IPS DF 6.9 (cell line): ENCODE measurements around the gene SIVA1.
A peak's percentile ranks its signal among the peaks of the same experiment; 100 is the strongest.

Experiments
- DNase-seq: peaks from one replicate; pipeline ENCODE4 v3.0.0-alpha.2; 2013; ENCODE audit warnings: low read depth, low spot score
- H3K27ac ChIP-seq: one replicate; pipeline ENCODE4 v1.5.1; 2013; ENCODE audit warnings: low read length, control low read depth
- H3K27me3 ChIP-seq: 2 replicates; pipeline ENCODE4 v1.6.1; 2013; ENCODE audit warnings: mild to moderate bottlenecking, low read length; ENCODE audit not compliant: control insufficient read depth, insufficient read depth
- H3K36me3 ChIP-seq: 2 replicates; pipeline ENCODE4 v1.6.1; 2013; ENCODE audit warnings: low read length; ENCODE audit not compliant: control insufficient read depth, insufficient read depth
- H3K4me1 ChIP-seq: 2 replicates; pipeline ENCODE4 v1.6.1; 2013; ENCODE audit warnings: low read length; ENCODE audit not compliant: control insufficient read depth, insufficient read depth
- H3K4me3 ChIP-seq: 2 replicates; pipeline ENCODE4 v1.5.1; 2013; ENCODE audit warnings: mild to moderate bottlenecking, low read length
- H3K9me3 ChIP-seq: 2 replicates; pipeline ENCODE4 v1.6.1; 2013; ENCODE audit warnings: low read length, inconsistent platforms; ENCODE audit not compliant: control insufficient read depth, insufficient read depth
- WGBS: extraction: QIAGEN DNeasy Blood & Tissue Kit; methylation state at CpG from one replicate; pipeline ENCODE4 v1.1.7; 2013; ENCODE audit warnings: mixed read lengths, missing lambda C conversion rate; ENCODE audit not compliant: insufficient read length, insufficient coverage; 5-methylcytosine and 5-hydroxymethylcytosine counted together

SIVA1 gene

DNA sequence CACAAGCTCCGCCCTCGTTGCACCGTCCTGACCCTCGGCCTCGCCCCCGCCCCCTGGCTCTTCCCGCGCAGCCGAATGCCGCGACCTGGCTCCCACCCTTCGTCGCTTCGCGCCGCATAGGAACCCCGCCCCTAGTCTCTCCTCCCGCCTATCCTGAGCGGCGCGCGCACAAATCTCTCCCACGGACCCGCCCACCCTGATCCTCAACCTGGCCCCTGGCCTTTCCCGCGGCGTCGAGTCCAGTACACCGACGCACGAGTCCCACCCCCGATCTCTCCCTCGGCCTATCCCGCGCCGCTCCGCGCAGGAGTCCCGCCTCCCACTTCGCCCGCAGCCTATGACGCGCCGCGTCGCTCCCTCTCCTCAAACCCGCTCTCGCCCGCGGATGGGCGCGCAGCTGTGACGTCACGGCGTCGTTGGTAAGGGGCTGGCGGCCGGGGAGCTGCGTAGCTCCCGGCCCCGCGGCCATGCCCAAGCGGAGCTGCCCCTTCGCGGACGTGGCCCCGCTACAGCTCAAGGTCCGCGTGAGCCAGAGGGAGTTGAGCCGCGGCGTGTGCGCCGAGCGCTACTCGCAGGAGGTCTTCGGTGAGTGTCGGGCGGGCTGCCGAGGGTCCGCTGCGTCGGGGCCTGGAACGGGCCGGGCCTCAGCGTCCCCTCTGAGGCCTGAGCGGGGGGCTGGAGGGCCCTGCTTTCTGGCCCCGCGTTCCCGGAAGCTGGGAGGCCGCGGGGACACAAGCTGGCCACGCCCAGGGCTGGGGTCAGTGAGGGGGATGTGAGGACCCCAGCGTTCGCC lies at the start of gene SIVA1:
Gene SIVA1 (plus strand): TSS at position 413 of the 793 bp plus-strand sequence. CDS start 55 bp downstream, at position 468.
- Histone ChIP-seq H3K36me3 (peaks cover 28% of the 10 kb centered on the region), H3K27me3 (no peaks in the 10 kb centered on the region), H3K27ac (no peak within 1 kb of the TSS), H3K9me3 (no peaks in the 10 kb centered on the region), H3K4me1 (peaks cover 5% of the 10 kb centered on the region; the same call in 1 of the 2 replicates), H3K4me3 (peak within 1 kb of the TSS; percentile 99)
- WGBS = no CpG with 5 or more reads among the region's 95 CpGs
- peak; percentile 98 for DNase-seq

DNA sequence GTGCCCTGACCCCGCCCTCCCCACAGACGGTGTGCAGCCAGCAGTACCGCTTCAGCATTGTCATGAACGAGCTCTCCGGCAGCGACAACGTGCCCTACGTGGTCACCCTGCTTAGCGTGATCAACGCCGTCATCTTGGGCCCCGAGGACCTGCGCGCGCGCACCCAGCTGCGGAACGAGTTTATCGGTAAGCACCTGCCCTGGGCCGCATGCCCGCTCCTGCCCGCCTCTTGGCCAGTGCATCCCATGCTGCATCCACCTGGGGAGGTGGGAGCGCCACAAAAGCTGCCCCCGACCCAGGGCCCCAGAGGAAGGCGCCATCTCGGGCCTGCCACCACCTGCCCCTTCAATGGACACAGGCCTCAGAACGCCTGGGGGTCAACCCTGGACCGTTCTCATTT lies 49.7 kb upstream of the SIVA1 start:
- WGBS = no CpG with 5 or more reads among the region's 28 CpGs
- Histone ChIP-seq H3K36me3 (peaks cover 27% of the 10 kb centered on the region), H3K4me3 (no peak overlapping the region), H3K27me3 (no peaks in the 10 kb centered on the region), H3K27ac (no peak overlapping the region), H3K9me3 (no peaks in the 10 kb centered on the region), H3K4me1 (peaks cover 11% of the 10 kb centered on the region)
- DNase-seq = no peak

GRCh38 chr14:104704252-104704651 lies 48.7 kb upstream of the SIVA1 start:
- WGBS = no CpG with 5 or more reads among the region's 22 CpGs
- Histone ChIP-seq H3K4me1 (peaks cover 11% of the 10 kb centered on the region), H3K4me3 (no peak overlapping the region), H3K27ac (no peak overlapping the region), H3K36me3 (peaks cover 27% of the 10 kb centered on the region), H3K9me3 (no peaks in the 10 kb centered on the region), H3K27me3 (no peaks in the 10 kb centered on the region)
- DNase-seq = no peak

DNA sequence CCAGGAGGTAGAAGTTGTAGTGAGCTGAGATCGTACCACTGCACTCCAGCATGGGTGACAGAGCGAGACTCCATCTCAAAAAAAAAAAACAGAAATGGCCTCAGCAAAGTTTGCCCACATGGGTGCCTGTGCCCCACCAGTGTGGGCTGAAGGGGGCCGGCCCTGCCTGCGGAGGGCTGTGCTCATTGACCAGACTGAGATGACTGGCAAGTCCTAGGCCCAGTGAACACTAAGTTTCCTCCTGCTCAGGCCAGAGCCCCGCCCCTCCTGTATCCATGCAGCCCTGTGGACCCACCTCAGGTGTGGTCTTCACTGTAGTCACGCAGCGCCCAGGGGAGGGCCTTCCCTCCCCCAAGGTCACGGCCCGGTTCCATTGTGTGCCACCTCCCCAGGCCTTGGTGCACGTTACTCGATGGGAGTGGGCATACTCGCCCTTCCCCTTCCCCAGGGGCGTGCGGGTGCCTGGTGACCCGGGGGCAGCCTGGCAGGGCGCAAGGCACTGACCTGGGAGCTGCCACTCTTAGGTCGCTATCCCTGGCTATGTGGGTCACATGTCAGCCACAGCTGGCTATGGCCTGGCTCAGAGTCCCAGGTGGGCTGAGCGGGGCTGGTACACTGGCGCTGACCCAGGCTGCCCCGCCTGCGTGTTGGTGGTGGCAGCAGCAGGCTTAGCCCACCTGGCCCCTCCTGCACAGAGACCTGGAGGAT lies 47.5 kb upstream of the SIVA1 start:
- H3K36me3 ChIP-seq = peaks cover 35% of the 10 kb centered on the region
- no CpG with 5 or more reads among the region's 21 CpGs for WGBS
- peaks cover 11% of the 10 kb centered on the region for H3K4me1 ChIP-seq
- DNase-seq = no peak
- no peaks in the 10 kb centered on the region for H3K9me3 ChIP-seq
- H3K27ac ChIP-seq = no peak overlapping the region
- H3K27me3 ChIP-seq = no peaks in the 10 kb centered on the region
- no peak overlapping the region for H3K4me3 ChIP-seq

- WGBS = no CpG with 5 or more reads among the region's 28 CpGs
- DNase-seq = no peak
- H3K36me3 ChIP-seq = peaks cover 41% of the 10 kb centered on the region
Measured at GRCh38 chr14:104706733-104707607, 46.0 kb upstream of the SIVA1 start.

DNA sequence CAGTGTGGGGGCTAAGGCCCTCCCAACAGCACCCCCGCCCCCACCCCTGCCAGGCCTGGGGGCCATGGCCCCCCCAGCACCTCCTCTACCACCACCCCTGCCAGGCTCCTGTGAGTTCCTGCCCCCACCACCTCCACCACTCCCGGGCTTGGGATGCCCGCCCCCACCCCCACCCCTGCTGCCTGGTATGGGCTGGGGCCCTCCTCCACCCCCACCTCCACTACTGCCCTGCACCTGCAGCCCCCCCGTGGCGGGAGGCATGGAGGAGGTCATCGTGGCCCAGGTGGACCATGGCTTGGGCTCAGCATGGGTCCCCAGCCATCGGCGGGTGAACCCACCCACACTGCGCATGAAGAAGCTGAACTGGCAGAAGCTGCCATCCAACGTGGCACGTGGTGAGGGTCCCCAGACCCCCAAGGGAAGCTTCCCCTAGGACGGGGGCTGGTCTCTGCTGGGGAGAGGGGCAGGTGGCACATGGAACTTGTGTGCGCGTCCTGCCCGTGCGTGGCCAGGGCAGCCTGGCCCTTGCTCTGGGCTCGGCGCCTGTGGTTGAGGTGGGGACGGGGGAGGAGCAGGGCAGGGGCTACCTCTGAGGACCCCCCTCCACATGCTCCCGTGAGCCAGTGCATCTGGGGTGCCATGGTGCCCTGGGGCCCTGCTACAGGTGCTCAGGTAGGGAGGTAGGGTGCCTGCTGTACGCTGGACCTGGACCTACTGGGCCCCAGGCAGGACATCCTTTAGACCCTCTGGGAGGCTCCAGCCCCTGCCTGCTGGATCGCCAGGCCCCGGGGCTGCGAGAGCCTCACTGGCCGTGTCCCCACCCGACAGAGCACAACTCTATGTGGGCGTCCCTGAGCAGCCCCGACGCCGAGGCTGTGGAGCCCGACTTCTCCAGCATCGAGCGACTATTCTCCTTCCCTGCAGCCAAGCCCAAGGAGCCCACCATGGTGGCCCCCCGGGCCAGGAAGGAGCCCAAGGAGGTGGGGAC lies 45.0 kb upstream of the SIVA1 start:
- DNase-seq = no peak
- Histone ChIP-seq H3K27ac (no peak overlapping the region), H3K9me3 (no peaks in the 10 kb centered on the region), H3K27me3 (no peaks in the 10 kb centered on the region), H3K4me1 (peaks cover 11% of the 10 kb centered on the region), H3K36me3 (peaks cover 46% of the 10 kb centered on the region), H3K4me3 (no peak overlapping the region)
- no CpG with 5 or more reads among the region's 34 CpGs for WGBS

More at GRCh38 chr14:104706733-104707607, 46.0 kb upstream of the SIVA1 start:
- no peaks in the 10 kb centered on the region for H3K9me3 ChIP-seq
- peaks cover 11% of the 10 kb centered on the region for H3K4me1 ChIP-seq
- H3K27ac ChIP-seq = no peak overlapping the region
- no peak overlapping the region for H3K4me3 ChIP-seq
- H3K27me3 ChIP-seq = no peaks in the 10 kb centered on the region

DNA sequence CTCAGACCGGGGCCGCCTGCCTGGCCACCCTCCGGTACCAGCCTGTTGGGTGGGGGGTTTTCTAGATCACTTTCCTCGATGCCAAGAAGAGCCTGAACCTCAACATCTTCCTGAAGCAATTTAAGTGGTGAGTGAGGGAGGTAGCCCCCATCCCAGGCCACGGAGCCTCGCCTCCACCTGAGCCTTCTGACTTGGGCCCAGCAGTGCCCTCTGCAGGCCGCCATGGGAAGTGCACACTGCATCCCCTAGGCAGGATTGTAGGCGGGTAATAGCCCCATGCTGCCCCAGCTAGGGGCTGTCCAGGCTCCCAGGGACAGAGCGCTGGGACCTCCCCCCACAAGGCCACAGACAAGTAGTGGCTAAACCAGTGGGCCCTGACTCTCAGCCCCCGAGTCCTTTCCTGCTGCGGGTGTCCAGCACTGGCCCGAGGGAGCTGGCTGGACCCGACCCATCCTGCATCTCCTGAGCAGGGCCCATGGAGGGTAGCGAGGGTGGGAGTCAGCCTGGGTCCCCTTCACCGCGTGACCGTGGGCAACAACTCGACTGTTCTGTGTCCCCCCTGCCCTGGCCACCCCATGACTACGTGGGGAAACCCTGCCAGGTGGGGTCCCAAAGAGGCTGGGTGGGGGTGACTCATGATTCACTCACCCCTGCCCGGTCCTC lies 44.2 kb upstream of the SIVA1 start:
- WGBS = no CpG with 5 or more reads among the region's 20 CpGs
- no peak overlapping the region for H3K4me3 ChIP-seq
- peaks cover 11% of the 10 kb centered on the region for H3K4me1 ChIP-seq
- H3K27me3 ChIP-seq = no peaks in the 10 kb centered on the region
- peak; percentile 70 for DNase-seq
- peaks cover 43% of the 10 kb centered on the region for H3K36me3 ChIP-seq
- H3K9me3 ChIP-seq = no peaks in the 10 kb centered on the region
- no peak overlapping the region for H3K27ac ChIP-seq

DNA sequence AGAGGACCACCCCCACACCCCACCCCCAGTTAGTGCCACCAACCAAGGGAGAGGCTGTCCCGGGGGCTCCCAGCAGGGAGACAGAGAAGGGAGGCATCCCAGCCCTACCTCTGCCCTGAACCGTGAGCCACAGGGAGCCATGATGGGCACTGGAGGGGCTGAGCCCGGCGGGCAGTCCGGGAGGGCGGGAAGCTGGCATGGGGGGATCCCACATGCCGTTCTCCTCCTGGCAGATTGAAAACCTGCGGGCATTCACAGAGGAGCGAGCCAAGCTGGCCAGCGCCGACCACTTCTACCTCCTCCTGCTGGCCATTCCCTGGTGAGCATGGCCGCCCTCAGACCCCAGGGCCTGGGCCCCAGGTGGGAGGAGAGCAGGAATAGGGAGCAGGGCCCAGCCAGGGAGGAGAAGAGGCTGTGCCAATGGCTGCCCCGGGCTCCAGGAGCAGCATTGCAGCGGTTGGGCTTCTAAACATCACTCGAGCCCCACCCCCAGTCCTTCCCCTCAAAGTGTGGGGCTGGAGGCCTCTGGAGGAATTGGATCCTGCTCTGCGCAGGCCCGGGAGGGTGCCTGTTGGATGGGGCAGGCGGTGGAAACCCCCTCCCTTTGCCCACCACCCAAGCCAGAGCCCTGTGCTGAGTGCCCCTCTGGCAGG lies 43.4 kb upstream of the SIVA1 start:
- no peak overlapping the region for H3K4me3 ChIP-seq
- no CpG with 5 or more reads among the region's 18 CpGs for WGBS
- H3K4me1 ChIP-seq = peaks cover 11% of the 10 kb centered on the region
- DNase-seq = no peak
- no peak overlapping the region for H3K27ac ChIP-seq
- H3K27me3 ChIP-seq = no peaks in the 10 kb centered on the region
- no peaks in the 10 kb centered on the region for H3K9me3 ChIP-seq
- H3K36me3 ChIP-seq = peaks cover 41% of the 10 kb centered on the region
